SK-N-SH treated with all-trans-retinoic acid at 6 μM for 48 hours (cell line): ENCODE data around the gene CETN1.

Experiments used
- ATAC-seq: fragments of 200-7000 bp; cut with Tn5 transposase; 3 replicates; pipeline ENCODE4 v1.9.1; 2020; ENCODE audit warnings: mild to moderate bottlenecking, moderate library complexity
- ARNTL ChIP-seq: fragments of 450-650 bp; formaldehyde crosslinking; IDR thresholded peaks from 2 replicates; pipeline ENCODE4 v1.5.0; 2020; ENCODE audit warnings: low read depth, mild to moderate bottlenecking, moderate library complexity, borderline replicate concordance
- BACH2 ChIP-seq: fragments of 250-450 bp; sonication (Bioruptor Pico); IDR thresholded peaks from 2 replicates; pipeline ENCODE4 v1.9.0; 2021; ENCODE audit warnings: mild to moderate bottlenecking, borderline replicate concordance
- CSDC2 ChIP-seq: fragments of 250-450 bp; sonication (Bioruptor Pico); IDR thresholded peaks from 2 replicates; pipeline ENCODE4 v1.5.0; 2020; ENCODE audit warnings: mild to moderate bottlenecking, moderate library complexity
- ESRRG ChIP-seq: fragments of 250-450 bp; sonication (Bioruptor Pico); IDR thresholded peaks from 2 replicates; pipeline ENCODE4 v1.6.1; 2021; ENCODE audit warnings: mild to moderate bottlenecking
- GLIS3 ChIP-seq: fragments of 250-450 bp; sonication (Bioruptor Pico); IDR thresholded peaks from 2 replicates; pipeline ENCODE4 v1.5.0; 2020; ENCODE audit warnings: mild to moderate bottlenecking, moderate library complexity
- ISL1 ChIP-seq: fragments of 250-450 bp; sonication (Bioruptor Pico); IDR thresholded peaks from 2 replicates; pipeline ENCODE4 v2.1.2; 2022; ENCODE audit warnings: mild to moderate bottlenecking, moderate library complexity
- OSR1 ChIP-seq: fragments of 250-450 bp; sonication (Bioruptor Pico); IDR thresholded peaks from 2 replicates; pipeline ENCODE4 v1.8.0; 2022; ENCODE audit warnings: moderate library complexity, mild to moderate bottlenecking, inconsistent platforms
- PPARA ChIP-seq: fragments of 250-450 bp; sonication (Bioruptor Pico); IDR thresholded peaks from 2 replicates; pipeline ENCODE4 v1.5.0; 2020; ENCODE audit warnings: mild to moderate bottlenecking, borderline replicate concordance
- RARB ChIP-seq: fragments of 250-450 bp; sonication (Bioruptor Pico); IDR thresholded peaks from 2 replicates; pipeline ENCODE4 v1.8.0; 2021; ENCODE audit warnings: mild to moderate bottlenecking, moderate library complexity
- SNAI2 ChIP-seq: fragments of 250-450 bp; sonication (Bioruptor Pico); IDR thresholded peaks from 2 replicates; pipeline ENCODE4 v1.5.0; 2020; ENCODE audit warnings: mild to moderate bottlenecking, moderate library complexity
- TOX ChIP-seq: fragments of 250-450 bp; sonication (Bioruptor Pico); IDR thresholded peaks from 2 replicates; pipeline ENCODE4 v1.8.0; 2021; ENCODE audit warnings: mild to moderate bottlenecking, moderate library complexity, borderline replicate concordance
- ZC3H10 ChIP-seq: fragments of 250-450 bp; sonication (Bioruptor Pico); IDR thresholded peaks from 2 replicates; pipeline ENCODE4 v1.5.1; 2021; ENCODE audit warnings: mild to moderate bottlenecking, moderate library complexity
- ZFP3 ChIP-seq: fragments of 250-450 bp; sonication (Bioruptor Pico); IDR thresholded peaks from 2 replicates; pipeline ENCODE4 v1.5.0; 2020; ENCODE audit warnings: mild to moderate bottlenecking, moderate library complexity
- ZFP30 ChIP-seq: fragments of 450-650 bp; formaldehyde crosslinking; IDR thresholded peaks from 2 replicates; pipeline ENCODE4 v1.5.0; 2022; ENCODE audit warnings: mild to moderate bottlenecking, moderate library complexity
- ZNF565 ChIP-seq: fragments of 450-650 bp; formaldehyde crosslinking; conservative IDR thresholded peaks from 2 replicates; pipeline ENCODE4 v1.5.0; 2020; ENCODE audit warnings: low read depth, mild to moderate bottlenecking, moderate library complexity
- ZNF70 ChIP-seq: fragments of 450-650 bp; formaldehyde crosslinking; IDR thresholded peaks from 2 replicates; pipeline ENCODE4 v1.5.0; 2020; ENCODE audit warnings: mild to moderate bottlenecking, moderate library complexity
- ZNF8 ChIP-seq: fragments of 450-650 bp; formaldehyde crosslinking; IDR thresholded peaks from 2 replicates; pipeline ENCODE4 v1.5.0; 2020; ENCODE audit warnings: mild to moderate bottlenecking, moderate library complexity
- TF ChIP-seq, protein P1 (sequence below): fragments of 250-450 bp; sonication (Bioruptor Pico); IDR thresholded peaks from 2 replicates; pipeline ENCODE4 v1.8.0; 2020; ENCODE audit warnings: mild to moderate bottlenecking, moderate library complexity, borderline replicate concordance
- TF ChIP-seq, protein P2 (sequence below): fragments of 250-450 bp; sonication (Bioruptor Pico); IDR thresholded peaks from 2 replicates; pipeline ENCODE4 v1.8.0; 2021; ENCODE audit warnings: low read depth, mild to moderate bottlenecking, moderate library complexity, borderline replicate concordance
- TF ChIP-seq, protein P3 (sequence below): fragments of 250-450 bp; sonication (Bioruptor Pico); IDR thresholded peaks from 2 replicates; pipeline ENCODE4 v1.5.1; 2020; ENCODE audit warnings: low read depth, mild to moderate bottlenecking, moderate library complexity
- TF ChIP-seq, protein P4 (sequence below): fragments of 250-450 bp; sonication (Bioruptor Pico); IDR thresholded peaks from 2 replicates; pipeline ENCODE4 v1.5.0; 2020; ENCODE audit warnings: mild to moderate bottlenecking, moderate library complexity

Gene CETN1

DNA sequence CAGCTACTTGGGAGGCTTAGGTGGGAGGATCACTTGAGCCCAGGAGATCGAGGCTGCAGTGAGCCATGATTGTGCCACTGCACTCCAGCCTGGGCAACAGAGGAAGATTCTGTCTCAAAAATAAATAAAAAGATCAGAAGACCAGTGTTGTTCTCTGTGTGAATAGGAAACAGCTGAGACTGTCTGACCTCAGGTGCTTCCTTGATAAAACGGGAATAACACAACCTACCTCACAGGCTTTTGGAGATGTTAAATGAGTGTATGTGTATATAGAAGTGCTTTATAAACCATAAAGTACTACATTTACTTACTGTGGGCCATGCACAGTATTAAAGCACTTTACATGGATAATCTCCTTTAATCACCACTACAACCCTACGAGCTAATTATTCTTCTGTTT, 9.9 kb upstream of the CETN1 start:
- TF ChIP-seq ESRRG (CRISPR knock-in tag) = no peak
- TF ChIP-seq ZNF8 = no peak
- no peak for TF ChIP-seq PPARA
- TF ChIP-seq BACH2 (CRISPR knock-in tag) = no peak
- TF ChIP-seq TOX (CRISPR knock-in tag) = no peak
- no peak for TF ChIP-seq SNAI2 (CRISPR knock-in tag)
- TF ChIP-seq, protein P1, sequence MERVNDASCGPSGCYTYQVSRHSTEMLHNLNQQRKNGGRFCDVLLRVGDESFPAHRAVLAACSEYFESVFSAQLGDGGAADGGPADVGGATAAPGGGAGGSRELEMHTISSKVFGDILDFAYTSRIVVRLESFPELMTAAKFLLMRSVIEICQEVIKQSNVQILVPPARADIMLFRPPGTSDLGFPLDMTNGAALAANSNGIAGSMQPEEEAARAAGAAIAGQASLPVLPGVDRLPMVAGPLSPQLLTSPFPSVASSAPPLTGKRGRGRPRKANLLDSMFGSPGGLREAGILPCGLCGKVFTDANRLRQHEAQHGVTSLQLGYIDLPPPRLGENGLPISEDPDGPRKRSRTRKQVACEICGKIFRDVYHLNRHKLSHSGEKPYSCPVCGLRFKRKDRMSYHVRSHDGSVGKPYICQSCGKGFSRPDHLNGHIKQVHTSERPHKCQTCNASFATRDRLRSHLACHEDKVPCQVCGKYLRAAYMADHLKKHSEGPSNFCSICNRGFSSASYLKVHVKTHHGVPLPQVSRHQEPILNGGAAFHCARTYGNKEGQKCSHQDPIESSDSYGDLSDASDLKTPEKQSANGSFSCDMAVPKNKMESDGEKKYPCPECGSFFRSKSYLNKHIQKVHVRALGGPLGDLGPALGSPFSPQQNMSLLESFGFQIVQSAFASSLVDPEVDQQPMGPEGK (CRISPR knock-in tag) = no peak
- no peak for TF ChIP-seq GLIS3 (CRISPR knock-in tag)
- no peak for TF ChIP-seq ZFP30 (CRISPR knock-in tag)
- no peak for TF ChIP-seq ZNF565
- no peak for TF ChIP-seq CSDC2
- ATAC-seq = no peak

DNA sequence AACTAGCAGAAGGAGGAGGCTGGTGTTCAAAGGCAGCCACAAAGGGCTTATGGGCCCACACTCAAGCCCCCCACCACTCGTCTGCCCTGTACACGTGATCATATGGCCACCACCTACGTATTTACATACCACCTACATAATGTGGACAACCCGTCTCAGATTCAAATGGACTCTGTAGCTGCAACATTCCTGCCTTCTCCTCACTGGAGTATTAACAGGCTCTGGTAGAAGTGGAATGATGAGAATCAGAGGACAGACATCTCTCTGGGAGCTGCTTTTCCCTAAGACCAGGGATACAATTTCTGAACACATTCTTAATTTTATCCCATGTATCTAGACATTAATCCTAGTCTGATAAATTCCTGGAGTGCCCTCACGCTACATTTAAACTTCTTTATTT, 9.5 kb upstream of the CETN1 start:
- no peak for ATAC-seq
- TF ChIP-seq ZNF8 (no peak), GLIS3 (CRISPR knock-in tag) (no peak), ZC3H10 (no peak), ARNTL (no peak), TOX (CRISPR knock-in tag) (no peak), BACH2 (CRISPR knock-in tag) (no peak), PPARA (no peak), OSR1 (CRISPR knock-in tag) (no peak), ZNF70 (CRISPR knock-in tag) (no peak), SNAI2 (CRISPR knock-in tag) (no peak), ZFP30 (CRISPR knock-in tag) (no peak), ISL1 (CRISPR knock-in tag) (no peak), ESRRG (CRISPR knock-in tag) (no peak), RARB (CRISPR knock-in tag) (no peak), ZFP3 (CRISPR knock-in tag) (no peak), CSDC2 (no peak)
- TF ChIP-seq, protein P2, sequence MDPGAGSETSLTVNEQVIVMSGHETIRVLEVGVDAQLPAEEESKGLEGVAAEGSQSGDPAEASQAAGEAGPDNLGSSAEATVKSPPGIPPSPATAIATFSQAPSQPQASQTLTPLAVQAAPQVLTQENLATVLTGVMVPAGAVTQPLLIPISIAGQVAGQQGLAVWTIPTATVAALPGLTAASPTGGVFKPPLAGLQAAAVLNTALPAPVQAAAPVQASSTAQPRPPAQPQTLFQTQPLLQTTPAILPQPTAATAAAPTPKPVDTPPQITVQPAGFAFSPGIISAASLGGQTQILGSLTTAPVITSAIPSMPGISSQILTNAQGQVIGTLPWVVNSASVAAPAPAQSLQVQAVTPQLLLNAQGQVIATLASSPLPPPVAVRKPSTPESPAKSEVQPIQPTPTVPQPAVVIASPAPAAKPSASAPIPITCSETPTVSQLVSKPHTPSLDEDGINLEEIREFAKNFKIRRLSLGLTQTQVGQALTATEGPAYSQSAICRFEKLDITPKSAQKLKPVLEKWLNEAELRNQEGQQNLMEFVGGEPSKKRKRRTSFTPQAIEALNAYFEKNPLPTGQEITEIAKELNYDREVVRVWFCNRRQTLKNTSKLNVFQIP (CRISPR knock-in tag) = no peak
- TF ChIP-seq, protein P1 (CRISPR knock-in tag) = no peak
- TF ChIP-seq, protein P3, sequence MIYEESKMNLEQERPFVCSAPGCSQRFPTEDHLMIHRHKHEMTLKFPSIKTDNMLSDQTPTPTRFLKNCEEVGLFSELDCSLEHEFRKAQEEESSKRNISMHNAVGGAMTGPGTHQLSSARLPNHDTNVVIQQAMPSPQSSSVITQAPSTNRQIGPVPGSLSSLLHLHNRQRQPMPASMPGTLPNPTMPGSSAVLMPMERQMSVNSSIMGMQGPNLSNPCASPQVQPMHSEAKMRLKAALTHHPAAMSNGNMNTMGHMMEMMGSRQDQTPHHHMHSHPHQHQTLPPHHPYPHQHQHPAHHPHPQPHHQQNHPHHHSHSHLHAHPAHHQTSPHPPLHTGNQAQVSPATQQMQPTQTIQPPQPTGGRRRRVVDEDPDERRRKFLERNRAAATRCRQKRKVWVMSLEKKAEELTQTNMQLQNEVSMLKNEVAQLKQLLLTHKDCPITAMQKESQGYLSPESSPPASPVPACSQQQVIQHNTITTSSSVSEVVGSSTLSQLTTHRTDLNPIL = no peak
- TF ChIP-seq, protein P4, sequence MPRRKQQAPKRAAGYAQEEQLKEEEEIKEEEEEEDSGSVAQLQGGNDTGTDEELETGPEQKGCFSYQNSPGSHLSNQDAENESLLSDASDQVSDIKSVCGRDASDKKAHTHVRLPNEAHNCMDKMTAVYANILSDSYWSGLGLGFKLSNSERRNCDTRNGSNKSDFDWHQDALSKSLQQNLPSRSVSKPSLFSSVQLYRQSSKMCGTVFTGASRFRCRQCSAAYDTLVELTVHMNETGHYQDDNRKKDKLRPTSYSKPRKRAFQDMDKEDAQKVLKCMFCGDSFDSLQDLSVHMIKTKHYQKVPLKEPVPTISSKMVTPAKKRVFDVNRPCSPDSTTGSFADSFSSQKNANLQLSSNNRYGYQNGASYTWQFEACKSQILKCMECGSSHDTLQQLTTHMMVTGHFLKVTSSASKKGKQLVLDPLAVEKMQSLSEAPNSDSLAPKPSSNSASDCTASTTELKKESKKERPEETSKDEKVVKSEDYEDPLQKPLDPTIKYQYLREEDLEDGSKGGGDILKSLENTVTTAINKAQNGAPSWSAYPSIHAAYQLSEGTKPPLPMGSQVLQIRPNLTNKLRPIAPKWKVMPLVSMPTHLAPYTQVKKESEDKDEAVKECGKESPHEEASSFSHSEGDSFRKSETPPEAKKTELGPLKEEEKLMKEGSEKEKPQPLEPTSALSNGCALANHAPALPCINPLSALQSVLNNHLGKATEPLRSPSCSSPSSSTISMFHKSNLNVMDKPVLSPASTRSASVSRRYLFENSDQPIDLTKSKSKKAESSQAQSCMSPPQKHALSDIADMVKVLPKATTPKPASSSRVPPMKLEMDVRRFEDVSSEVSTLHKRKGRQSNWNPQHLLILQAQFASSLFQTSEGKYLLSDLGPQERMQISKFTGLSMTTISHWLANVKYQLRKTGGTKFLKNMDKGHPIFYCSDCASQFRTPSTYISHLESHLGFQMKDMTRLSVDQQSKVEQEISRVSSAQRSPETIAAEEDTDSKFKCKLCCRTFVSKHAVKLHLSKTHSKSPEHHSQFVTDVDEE (CRISPR knock-in tag) = no peak

DNA sequence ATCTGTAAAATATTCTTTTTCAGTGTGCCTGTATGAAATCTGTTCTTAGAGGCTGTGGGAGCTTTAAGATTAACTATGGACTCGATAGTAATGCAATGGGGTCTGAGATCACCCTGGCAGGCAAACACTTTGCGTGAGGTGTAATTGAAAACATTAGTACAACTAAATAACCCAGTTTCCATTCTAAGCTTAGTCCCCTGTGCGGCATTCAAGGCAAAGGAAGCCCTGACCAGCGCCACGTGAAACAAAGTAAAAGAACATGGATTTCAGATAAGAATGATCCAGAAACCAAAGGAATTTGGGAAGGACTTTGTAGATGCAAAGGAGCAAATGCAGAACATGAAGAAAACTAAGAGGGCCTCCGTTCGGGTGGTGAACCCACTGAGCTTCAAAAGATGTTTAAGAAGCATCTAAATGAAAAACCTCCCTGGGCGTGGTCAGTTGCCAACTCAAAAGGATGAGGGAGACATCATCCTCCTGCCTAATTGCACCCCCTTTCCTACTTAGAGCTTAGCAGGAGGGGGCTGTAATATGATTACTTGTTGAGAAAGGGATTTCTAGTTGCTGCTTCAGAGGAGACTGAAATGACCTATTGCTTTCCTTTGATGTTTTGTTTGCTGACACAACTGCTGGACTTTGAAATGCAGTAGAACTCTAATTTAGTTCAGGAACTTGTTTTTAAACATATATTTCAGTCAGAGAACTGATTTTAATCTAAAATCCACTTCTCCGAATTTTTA, 7.9 kb upstream of the CETN1 start:
- no peak for ATAC-seq
- TF ChIP-seq RARB (CRISPR knock-in tag) = no peak
- TF ChIP-seq CSDC2 = no peak
- TF ChIP-seq SNAI2 (CRISPR knock-in tag) = no peak
- no peak for TF ChIP-seq ARNTL
- TF ChIP-seq PPARA = no peak
- no peak for TF ChIP-seq ZC3H10
- TF ChIP-seq BACH2 (CRISPR knock-in tag) = no peak
- no peak for TF ChIP-seq ZFP3 (CRISPR knock-in tag)
- TF ChIP-seq, protein P2 (CRISPR knock-in tag) = no peak
- TF ChIP-seq ESRRG (CRISPR knock-in tag) = no peak
- no peak for TF ChIP-seq ZNF70 (CRISPR knock-in tag)
- TF ChIP-seq, protein P4 (CRISPR knock-in tag) = no peak
